ENCODE measurements around the gene TM7SF3. TPM values are rescaled to one million over a fixed set of nuclear protein-coding genes. Genes with fewer than 3 reads are reported as not detected.
"Not testable (repeated sequence)": the region's sequence is repeated elsewhere in the genome, so short reads cannot be mapped to it uniquely, and the experiment has no call there.

TM7SF3 gene, protein sequence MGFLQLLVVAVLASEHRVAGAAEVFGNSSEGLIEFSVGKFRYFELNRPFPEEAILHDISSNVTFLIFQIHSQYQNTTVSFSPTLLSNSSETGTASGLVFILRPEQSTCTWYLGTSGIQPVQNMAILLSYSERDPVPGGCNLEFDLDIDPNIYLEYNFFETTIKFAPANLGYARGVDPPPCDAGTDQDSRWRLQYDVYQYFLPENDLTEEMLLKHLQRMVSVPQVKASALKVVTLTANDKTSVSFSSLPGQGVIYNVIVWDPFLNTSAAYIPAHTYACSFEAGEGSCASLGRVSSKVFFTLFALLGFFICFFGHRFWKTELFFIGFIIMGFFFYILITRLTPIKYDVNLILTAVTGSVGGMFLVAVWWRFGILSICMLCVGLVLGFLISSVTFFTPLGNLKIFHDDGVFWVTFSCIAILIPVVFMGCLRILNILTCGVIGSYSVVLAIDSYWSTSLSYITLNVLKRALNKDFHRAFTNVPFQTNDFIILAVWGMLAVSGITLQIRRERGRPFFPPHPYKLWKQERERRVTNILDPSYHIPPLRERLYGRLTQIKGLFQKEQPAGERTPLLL
- 43.5 and 47.0 TPM in 2 replicates for total RNA-seq

DNA sequence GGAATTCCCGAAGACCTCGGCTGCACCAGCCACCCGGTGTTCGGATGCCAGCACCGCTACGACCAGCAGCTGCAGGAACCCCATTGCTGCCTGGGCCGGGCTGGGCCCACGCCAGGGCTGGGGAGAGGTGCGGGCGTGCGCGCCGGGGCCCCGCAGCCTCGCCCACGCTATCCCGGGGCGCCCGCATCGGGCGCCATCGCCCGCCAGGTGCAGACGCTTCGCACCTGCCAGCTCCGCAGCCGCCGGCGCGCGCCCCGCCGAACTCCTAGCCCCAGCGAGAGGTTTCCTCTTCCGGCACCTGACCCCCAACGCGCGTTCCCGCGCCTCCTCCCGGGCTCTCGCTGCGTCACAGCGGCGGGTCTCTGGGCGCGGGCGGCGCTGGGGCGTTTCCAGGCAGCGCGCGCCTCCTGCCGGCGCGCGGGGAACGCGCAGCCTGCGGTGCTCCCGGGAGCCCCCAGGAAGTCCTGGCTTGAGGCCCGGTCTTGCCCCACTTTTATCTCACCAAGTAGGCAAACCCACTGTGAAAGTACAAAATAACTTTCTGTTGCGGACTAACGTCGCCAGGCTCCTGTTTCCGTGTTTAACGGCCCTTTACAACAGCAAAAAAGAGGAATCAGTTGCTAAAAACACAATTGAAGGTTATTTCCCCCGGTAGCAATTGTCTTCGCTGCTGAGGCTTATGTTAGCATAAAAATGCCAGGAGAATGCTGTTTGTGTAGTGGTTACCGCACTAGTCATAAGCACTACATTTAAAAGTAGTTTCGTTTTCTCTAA is at the start of gene TM7SF3:
TM7SF3 (minus strand) TSS at position 300 of the 774 bp plus-strand sequence; CDS start at position 84, 216 bp downstream.
- H3K27ac Mint-ChIP-seq, result peak within 1 kb of the TSS; percentile 90
- peaks cover 61% of the 10 kb centered on the region for H3K4me1 Mint-ChIP-seq (ENCODE audit: low read depth)
- no peaks in the 10 kb centered on the region for H3K9me3 Mint-ChIP-seq
- H3K36me3 Mint-ChIP-seq (ENCODE audit: low read depth), result peaks cover 13% of the 10 kb centered on the region
- peaks cover 2% of the 10 kb centered on the region for H3K27me3 Mint-ChIP-seq (ENCODE audit: insufficient read depth)
- peak within 1 kb of the TSS; percentile 91 for H3K4me3 Mint-ChIP-seq
- intact Hi-C loops (cut with micrococcal nuclease), result loop anchor here (1.0 to 10.0 kb wide), 13 partner anchors 8 to 1961 kb away; partner anchors contain the start of genes FGFR1OP2, ITPR2, MED21 and PPFIBP1
- DNase-seq (ENCODE audit: low spot score), result peak; percentile 94

DNA sequence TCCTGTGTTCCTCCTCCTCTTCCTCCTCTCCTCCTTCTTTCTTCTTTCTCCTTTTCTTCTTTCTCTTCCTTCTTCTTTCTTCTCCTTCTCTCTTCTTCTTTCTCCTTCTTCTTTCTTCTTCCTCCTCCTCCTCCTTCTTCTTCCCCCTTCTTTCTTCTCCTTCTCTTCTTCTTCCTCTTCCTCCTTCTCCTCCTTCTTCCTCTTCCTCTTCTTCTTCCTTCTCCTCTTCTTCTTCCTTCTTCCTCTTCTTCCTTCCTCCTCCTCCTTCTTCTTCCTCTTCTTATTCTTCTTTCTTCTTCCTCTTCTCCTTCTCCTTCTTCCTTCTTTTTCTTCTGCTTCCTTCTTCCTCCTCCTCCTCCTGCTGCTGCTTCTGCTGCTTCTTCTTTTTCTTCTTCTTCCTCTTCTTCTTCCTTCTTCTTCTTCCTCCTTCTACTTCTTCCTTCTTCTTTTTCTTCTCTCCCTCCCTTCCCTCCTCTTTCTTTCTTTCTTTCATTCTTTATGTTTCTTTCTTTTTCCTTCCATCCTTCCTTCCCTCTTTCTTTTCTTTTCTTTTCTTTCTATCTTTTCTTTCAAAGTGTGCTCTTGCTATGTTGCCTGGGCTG is 49.2 kb upstream of the TM7SF3 start:
- Mint-ChIP-seq H3K36me3 (ENCODE audit: low read depth) (peaks cover 4% of the 10 kb centered on the region), H3K4me3 (no peak overlapping the region), H3K4me1 (ENCODE audit: low read depth) (no peaks in the 10 kb centered on the region), H3K9me3 (no peaks in the 10 kb centered on the region), H3K27ac (no peak overlapping the region), H3K27me3 (ENCODE audit: insufficient read depth) (peaks cover 2% of the 10 kb centered on the region)
- no peak for DNase-seq (ENCODE audit: low spot score)
- intact Hi-C loops (cut with micrococcal nuclease), result no loop called here

DNA sequence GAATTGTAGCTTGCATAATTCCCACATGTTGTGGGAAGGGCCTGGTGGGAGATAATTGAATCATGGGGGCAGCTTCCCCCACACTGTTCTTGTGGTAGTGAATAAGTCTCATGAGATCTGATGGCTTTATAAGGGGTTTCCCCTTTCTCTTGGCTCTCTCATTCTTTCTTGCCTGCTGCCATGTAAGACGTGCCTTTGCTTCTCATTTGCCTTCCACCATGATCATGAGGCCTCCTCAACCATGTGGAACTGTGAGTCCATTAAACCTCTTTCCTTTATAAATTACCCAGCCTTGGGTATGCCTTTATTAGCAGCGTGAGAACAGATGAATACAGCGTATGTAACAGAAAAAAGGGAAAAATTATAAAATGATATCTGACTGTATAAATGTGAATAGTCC is 47.1 kb upstream of the TM7SF3 start:
- peaks cover 4% of the 10 kb centered on the region for H3K36me3 Mint-ChIP-seq (ENCODE audit: low read depth)
- intact Hi-C loops (cut with micrococcal nuclease), result no loop called here
- H3K4me3 Mint-ChIP-seq, result no peak overlapping the region
- H3K4me1 Mint-ChIP-seq (ENCODE audit: low read depth), result no peaks in the 10 kb centered on the region
- H3K27ac Mint-ChIP-seq, result no peak overlapping the region
- no peaks in the 10 kb centered on the region for H3K9me3 Mint-ChIP-seq
- H3K27me3 Mint-ChIP-seq (ENCODE audit: insufficient read depth), result peaks cover 2% of the 10 kb centered on the region
- DNase-seq (ENCODE audit: low spot score), result no peak

DNA sequence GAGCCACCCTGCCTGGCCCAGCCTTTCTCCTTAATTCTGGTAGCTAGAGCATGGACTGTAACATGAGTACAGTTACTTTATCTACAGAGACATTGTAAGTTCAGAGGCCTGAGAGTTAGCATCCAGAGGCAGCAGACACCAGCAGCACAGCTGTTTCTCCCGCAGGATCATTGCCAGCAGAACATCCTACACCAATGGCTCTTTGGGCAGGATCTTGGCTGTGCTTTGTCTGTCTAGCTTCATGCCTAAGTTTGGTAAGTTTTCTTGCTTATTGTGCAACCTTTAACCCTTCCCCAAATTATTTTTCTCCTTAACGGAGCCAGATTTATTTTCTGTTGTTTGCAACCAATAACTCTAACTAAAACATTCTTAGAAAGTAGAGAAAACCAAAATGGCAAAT is 46.6 kb upstream of the TM7SF3 start:
- no peaks in the 10 kb centered on the region for H3K9me3 Mint-ChIP-seq
- intact Hi-C loops (cut with micrococcal nuclease), result no loop called here
- DNase-seq (ENCODE audit: low spot score), result no peak
- peaks cover 4% of the 10 kb centered on the region for H3K36me3 Mint-ChIP-seq (ENCODE audit: low read depth)
- H3K27me3 Mint-ChIP-seq (ENCODE audit: insufficient read depth), result peaks cover 2% of the 10 kb centered on the region
- H3K4me3 Mint-ChIP-seq, result no peak overlapping the region
- H3K4me1 Mint-ChIP-seq (ENCODE audit: low read depth), result no peaks in the 10 kb centered on the region
- H3K27ac Mint-ChIP-seq, result no peak overlapping the region

DNA sequence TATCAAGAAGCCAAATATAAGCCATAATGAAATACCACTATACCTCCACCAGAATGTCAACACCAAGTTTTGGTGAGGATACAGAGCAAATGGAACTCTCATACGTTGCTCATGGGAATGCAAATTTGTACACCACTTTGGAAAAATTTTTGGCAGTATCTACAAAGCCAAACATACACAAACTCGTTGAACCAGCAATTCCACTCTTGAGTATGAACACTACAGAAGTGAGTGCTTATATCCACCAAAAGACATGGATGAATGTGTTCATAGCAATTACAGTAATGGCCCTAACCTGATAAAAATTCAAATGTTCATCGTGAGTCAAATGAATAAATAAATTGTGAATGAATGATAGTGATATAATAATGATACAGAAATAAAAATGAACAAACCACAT is 43.4 kb upstream of the TM7SF3 start:
- no peaks in the 10 kb centered on the region for H3K4me1 Mint-ChIP-seq (ENCODE audit: low read depth)
- no peak for DNase-seq (ENCODE audit: low spot score)
- no peaks in the 10 kb centered on the region for H3K9me3 Mint-ChIP-seq
- no peak overlapping the region for H3K4me3 Mint-ChIP-seq
- intact Hi-C loops (cut with micrococcal nuclease), result no loop called here
- no peaks in the 10 kb centered on the region for H3K27me3 Mint-ChIP-seq (ENCODE audit: insufficient read depth)
- H3K36me3 Mint-ChIP-seq (ENCODE audit: low read depth), result peaks cover 5% of the 10 kb centered on the region
- no peak overlapping the region for H3K27ac Mint-ChIP-seq

DNA sequence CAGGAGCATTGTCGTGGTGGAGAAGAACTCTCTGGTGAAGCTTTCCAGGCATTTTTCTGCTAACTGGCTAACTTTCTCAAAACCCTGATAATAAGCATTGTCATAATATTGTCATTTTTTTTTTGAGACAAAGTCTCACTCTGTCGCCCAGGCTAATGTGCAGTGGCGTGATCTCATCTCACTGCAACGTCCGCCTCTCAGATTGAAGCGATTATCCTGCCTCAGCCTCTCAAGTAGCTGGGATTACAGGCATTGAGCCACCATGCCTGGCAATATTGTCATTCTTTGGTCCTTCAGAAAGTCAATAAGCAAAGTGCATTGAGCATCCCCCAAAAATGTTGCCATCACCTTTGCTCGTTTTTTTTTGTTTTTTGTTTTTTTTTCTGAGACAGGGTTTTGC is 41.8 kb upstream of the TM7SF3 start:
- no peaks in the 10 kb centered on the region for H3K9me3 Mint-ChIP-seq
- no peak overlapping the region for H3K27ac Mint-ChIP-seq
- intact Hi-C loops (cut with micrococcal nuclease), result no loop called here
- H3K27me3 Mint-ChIP-seq (ENCODE audit: insufficient read depth), result no peaks in the 10 kb centered on the region
- H3K4me1 Mint-ChIP-seq (ENCODE audit: low read depth), result no peaks in the 10 kb centered on the region
- H3K4me3 Mint-ChIP-seq, result no peak overlapping the region
- no peak for DNase-seq (ENCODE audit: low spot score)
- H3K36me3 Mint-ChIP-seq (ENCODE audit: low read depth), result peaks cover 1% of the 10 kb centered on the region

DNA sequence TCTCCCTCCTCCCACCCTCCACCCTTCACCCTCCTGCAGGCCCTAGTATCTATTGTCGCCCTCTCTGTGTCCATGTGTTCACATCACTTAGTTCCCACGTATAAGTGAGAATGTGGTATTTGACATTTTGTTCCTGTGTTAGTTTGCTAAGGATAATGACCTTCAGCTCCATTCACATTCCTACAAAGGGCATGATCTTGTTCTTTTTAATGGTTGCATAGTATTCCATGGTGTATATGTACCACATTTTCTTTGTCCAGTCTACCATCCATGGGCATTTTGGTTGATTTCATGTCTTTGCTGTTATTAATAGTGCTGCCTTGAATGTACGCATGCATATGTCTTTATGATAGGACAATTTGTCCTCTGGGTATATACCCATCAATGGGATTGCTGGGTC is 38.6 kb upstream of the TM7SF3 start:
- Mint-ChIP-seq H3K9me3 (no peaks in the 10 kb centered on the region), H3K4me1 (ENCODE audit: low read depth) (no peaks in the 10 kb centered on the region), H3K27me3 (ENCODE audit: insufficient read depth) (no peaks in the 10 kb centered on the region), H3K4me3 (no peak overlapping the region), H3K36me3 (ENCODE audit: low read depth) (peaks cover 1% of the 10 kb centered on the region), H3K27ac (no peak overlapping the region)
- DNase-seq (ENCODE audit: low spot score), result no peak
- intact Hi-C loops (cut with micrococcal nuclease), result no loop called here

DNA sequence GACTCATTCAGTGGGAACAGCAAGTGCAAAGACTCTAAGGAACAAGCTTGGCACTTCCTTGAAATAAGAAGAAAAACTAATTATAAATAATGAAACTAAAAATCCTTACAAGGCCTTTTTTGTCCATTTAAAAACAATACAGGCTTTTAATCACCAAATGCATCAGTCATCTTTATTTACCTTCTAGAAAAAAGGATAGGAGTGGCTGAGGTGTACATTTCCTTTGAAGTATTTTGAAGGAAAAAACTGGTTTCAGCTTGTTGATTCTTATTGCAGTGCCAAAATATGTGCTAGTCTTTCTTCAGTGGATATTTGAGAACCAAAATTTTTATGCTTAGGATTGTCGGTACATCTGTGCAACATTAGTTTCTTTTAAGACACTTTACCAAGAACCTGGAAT is 38.0 kb upstream of the TM7SF3 start:
- H3K9me3 Mint-ChIP-seq, result no peaks in the 10 kb centered on the region
- intact Hi-C loops (cut with micrococcal nuclease), result no loop called here
- H3K27me3 Mint-ChIP-seq (ENCODE audit: insufficient read depth), result no peaks in the 10 kb centered on the region
- H3K27ac Mint-ChIP-seq, result no peak overlapping the region
- DNase-seq (ENCODE audit: low spot score), result no peak
- H3K36me3 Mint-ChIP-seq (ENCODE audit: low read depth), result peaks cover 1% of the 10 kb centered on the region
- H3K4me1 Mint-ChIP-seq (ENCODE audit: low read depth), result no peaks in the 10 kb centered on the region
- H3K4me3 Mint-ChIP-seq, result no peak overlapping the region

DNA sequence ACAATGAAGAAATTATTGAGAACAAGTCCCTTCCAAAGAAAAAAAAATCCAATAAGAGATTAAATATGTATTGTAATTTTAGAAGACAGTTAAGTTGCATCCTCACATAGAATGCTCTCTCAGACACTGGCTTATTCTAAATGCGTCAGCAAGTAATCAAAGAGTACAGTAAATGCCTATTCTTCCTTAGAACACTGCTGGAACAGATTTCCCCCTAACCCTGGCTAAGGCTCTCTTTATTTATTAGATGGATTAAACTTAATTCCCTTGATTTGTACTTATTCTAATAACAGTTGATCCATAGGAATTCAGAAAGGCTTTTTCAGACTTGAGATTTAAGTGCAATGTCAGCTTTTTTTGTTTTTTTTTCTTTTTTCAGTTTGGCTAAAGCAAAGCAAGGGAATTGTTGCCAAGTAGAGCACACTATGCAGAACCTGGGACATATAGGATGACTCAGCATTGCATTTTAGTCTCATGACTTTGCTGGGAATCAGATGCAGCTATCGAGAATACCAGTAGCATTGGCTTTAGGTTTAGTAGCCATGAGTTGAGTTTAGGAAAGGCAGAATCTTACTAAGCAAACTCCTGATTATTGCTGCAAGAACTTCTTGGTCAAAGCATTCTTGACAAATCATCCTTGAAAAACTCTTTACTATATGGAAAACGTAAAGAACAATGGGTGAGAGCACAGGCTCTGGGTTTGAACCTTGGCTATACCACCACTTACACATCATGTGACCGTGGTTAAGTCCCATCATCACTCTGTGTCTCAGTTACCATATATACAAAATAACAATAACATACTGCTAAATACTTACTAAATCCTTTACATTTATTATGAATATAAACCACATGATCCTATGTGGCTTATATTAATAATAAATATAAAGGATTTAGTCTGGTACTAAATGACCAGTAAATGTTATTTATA is 34.9 kb upstream of the TM7SF3 start:
- peaks cover 3% of the 10 kb centered on the region for H3K9me3 Mint-ChIP-seq
- intact Hi-C loops (cut with micrococcal nuclease), result no loop called here
- H3K27me3 Mint-ChIP-seq (ENCODE audit: insufficient read depth), result no peaks in the 10 kb centered on the region
- H3K4me3 Mint-ChIP-seq, result no peak overlapping the region
- no peak overlapping the region for H3K27ac Mint-ChIP-seq
- peaks cover 6% of the 10 kb centered on the region for H3K36me3 Mint-ChIP-seq (ENCODE audit: low read depth)
- DNase-seq (ENCODE audit: low spot score), result no peak
- no peaks in the 10 kb centered on the region for H3K4me1 Mint-ChIP-seq (ENCODE audit: low read depth)

DNA sequence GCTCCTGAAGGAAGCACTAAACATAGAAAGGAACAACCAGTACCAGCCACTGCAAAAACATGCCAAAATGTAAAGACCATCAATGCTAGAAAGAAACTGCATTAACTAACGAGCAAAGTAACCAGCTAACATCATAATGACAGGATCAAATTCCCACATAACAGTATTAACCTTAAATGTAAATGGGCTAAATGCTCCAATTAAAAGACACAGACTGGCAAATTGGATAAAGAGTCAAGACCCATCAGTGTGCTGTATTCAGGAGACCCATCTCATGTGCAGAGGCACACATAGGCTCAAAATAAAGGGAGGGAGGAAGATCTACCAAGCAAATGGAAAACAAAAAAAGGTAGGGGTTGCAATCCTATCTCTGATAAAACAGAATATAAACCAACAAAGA is 27.8 kb upstream of the TM7SF3 start:
- H3K27ac Mint-ChIP-seq; H3K4me3 Mint-ChIP-seq; H3K4me1 Mint-ChIP-seq (ENCODE audit: low read depth); intact Hi-C loops (cut with micrococcal nuclease); H3K27me3 Mint-ChIP-seq (ENCODE audit: insufficient read depth); H3K9me3 Mint-ChIP-seq; DNase-seq (ENCODE audit: low spot score): not testable (repeated sequence)
- peaks cover 15% of the 10 kb centered on the region for H3K36me3 Mint-ChIP-seq (ENCODE audit: low read depth)

DNA sequence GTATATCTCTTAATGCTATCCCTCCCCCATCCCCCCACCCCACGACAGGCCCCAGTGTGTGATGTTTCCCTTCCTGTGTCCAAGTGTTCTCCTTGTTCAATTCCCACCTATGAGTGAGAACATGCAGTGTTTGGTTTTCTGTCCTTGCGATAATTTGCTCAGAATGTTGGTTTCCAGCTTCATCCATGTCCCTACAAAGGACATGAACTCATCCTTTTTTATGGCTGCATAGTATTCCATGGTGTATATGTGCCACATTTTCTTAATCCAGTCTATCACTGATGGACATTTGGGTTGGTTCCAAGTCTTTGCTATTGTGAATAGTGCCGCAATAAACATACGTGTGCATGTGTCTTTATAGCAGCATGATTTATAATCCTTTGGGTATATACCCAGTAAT is 26.5 kb upstream of the TM7SF3 start:
- H3K27ac Mint-ChIP-seq; H3K4me1 Mint-ChIP-seq (ENCODE audit: low read depth); H3K9me3 Mint-ChIP-seq; intact Hi-C loops (cut with micrococcal nuclease); H3K4me3 Mint-ChIP-seq; H3K27me3 Mint-ChIP-seq (ENCODE audit: insufficient read depth); DNase-seq (ENCODE audit: low spot score): not testable (repeated sequence)
- peaks cover 16% of the 10 kb centered on the region for H3K36me3 Mint-ChIP-seq (ENCODE audit: low read depth)
